ENCODE results near the gene MYCBP.

- TF ChIP-seq GATA3 (IDR thresholded peaks at IDR 0.05; ENCODE audit: low read depth, low read length) (no peak), GATA2 (IDR thresholded peaks at IDR 0.05; ENCODE audit: low read depth, low read length) (no peak)
Measured at GRCh38 chr1:38860454-38860795, 12.7 kb downstream of the MYCBP start.
